Measurements from ENCODE around the gene GPR153.

DNA sequence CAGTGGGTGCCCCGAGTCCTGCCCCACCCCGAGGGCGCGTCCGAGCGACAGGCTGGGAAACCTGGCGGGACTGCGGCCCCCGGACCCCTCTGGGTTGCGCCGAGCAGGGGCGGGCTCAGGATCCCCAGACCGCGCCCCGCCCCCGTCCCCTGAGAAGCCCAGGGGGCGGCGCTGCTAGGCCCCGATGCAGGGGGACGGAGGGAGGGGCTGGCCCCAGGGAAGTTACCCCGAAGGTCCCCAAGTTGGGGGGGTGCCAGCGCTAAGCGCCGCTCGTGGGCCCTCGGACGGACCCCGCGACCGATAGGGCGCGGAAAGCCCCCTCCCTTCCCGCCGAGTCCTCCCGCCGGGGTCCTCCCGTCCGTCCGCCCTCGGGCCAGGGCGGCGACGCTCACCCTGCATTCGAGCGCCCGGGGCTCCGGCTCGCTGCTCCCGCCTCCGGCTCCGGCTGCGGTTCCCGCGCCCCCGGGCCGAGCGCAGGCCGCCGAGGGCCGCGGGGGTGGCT lies 414 bp downstream of the GPR153 start:
- TF ChIP-seq, protein P1, sequence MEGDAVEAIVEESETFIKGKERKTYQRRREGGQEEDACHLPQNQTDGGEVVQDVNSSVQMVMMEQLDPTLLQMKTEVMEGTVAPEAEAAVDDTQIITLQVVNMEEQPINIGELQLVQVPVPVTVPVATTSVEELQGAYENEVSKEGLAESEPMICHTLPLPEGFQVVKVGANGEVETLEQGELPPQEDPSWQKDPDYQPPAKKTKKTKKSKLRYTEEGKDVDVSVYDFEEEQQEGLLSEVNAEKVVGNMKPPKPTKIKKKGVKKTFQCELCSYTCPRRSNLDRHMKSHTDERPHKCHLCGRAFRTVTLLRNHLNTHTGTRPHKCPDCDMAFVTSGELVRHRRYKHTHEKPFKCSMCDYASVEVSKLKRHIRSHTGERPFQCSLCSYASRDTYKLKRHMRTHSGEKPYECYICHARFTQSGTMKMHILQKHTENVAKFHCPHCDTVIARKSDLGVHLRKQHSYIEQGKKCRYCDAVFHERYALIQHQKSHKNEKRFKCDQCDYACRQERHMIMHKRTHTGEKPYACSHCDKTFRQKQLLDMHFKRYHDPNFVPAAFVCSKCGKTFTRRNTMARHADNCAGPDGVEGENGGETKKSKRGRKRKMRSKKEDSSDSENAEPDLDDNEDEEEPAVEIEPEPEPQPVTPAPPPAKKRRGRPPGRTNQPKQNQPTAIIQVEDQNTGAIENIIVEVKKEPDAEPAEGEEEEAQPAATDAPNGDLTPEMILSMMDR (IDR thresholded peaks at IDR 0.05) = no peak
- TF ChIP-seq EZH2 (IDR thresholded peaks at IDR 0.05) = no peak

Measured in neural progenitor cell (in vitro differentiated cells).